ENCODE measurements around the gene ECSIT.

ECSIT gene

GRCh38 chr19:11482384-11483050 lies 46.4 kb downstream of the ECSIT start (continued):
- no peak for TF ChIP-seq POU6F1 (CRISPR knock-in tag; IDR thresholded peaks at IDR 0.05; ENCODE audit: borderline replicate concordance, low read depth)
- TF ChIP-seq ARNTL (CRISPR knock-in tag; IDR thresholded peaks at IDR 0.05; ENCODE audit: borderline replicate concordance, low read depth), result peak; percentile 98

GRCh38 chr19:11481534-11482383 lies 47.2 kb downstream of the ECSIT start:
- ATAC-seq, result peak; percentile 92

GRCh38 chr19:11480715-11481533 lies 48.0 kb downstream of the ECSIT start, which contains the start of gene ELAVL3:
TSS of gene ELAVL3 (minus strand) at chr19:11481046. CDS start at chr19:11480608, 438 bp downstream.
- peak; percentile 5; the same call in 1 of the 3 replicates for ATAC-seq
- no peak for TF ChIP-seq ESRRG (CRISPR knock-in tag; IDR thresholded peaks at IDR 0.05)
- TF ChIP-seq CSDC2 (CRISPR knock-in tag; IDR thresholded peaks at IDR 0.05), result no peak
- TF ChIP-seq ZFP30 (CRISPR knock-in tag; IDR thresholded peaks at IDR 0.05), result no peak
- no peak for TF ChIP-seq OSR1 (CRISPR knock-in tag; IDR thresholded peaks at IDR 0.05)
- TF ChIP-seq ZNF70 (CRISPR knock-in tag; IDR thresholded peaks at IDR 0.05), result no peak
- no peak for TF ChIP-seq GLIS3 (CRISPR knock-in tag; IDR thresholded peaks at IDR 0.05)
- no peak for TF ChIP-seq PATZ1 (CRISPR knock-in tag; IDR thresholded peaks at IDR 0.05; ENCODE audit: borderline replicate concordance)
- no peak for TF ChIP-seq RARB (CRISPR knock-in tag; IDR thresholded peaks at IDR 0.05)
- TF ChIP-seq POU6F1 (CRISPR knock-in tag; IDR thresholded peaks at IDR 0.05; ENCODE audit: borderline replicate concordance, low read depth), result no peak
- no peak for TF ChIP-seq ZC3H10 (CRISPR knock-in tag; IDR thresholded peaks at IDR 0.05)
- no peak for TF ChIP-seq ZNF565 (CRISPR knock-in tag; conservative IDR thresholded peaks at IDR 0.05; ENCODE audit: low read depth)
- no peak for TF ChIP-seq ZFP3 (CRISPR knock-in tag; IDR thresholded peaks at IDR 0.05)
- TF ChIP-seq CREB5 (CRISPR knock-in tag; IDR thresholded peaks at IDR 0.05; ENCODE audit: low read depth), result no peak

More at GRCh38 chr19:11481534-11482383, 47.2 kb downstream of the ECSIT start:
- no peak for TF ChIP-seq ZNF8 (CRISPR knock-in tag; IDR thresholded peaks at IDR 0.05)
- no peak for TF ChIP-seq ZC3H10 (CRISPR knock-in tag; IDR thresholded peaks at IDR 0.05)
- no peak for TF ChIP-seq CSDC2 (CRISPR knock-in tag; IDR thresholded peaks at IDR 0.05)
- TF ChIP-seq ZFP3 (CRISPR knock-in tag; IDR thresholded peaks at IDR 0.05), result no peak
- TF ChIP-seq TSHZ2 (CRISPR knock-in tag; IDR thresholded peaks at IDR 0.05), result no peak
- TF ChIP-seq GLIS3 (CRISPR knock-in tag; IDR thresholded peaks at IDR 0.05), result no peak
- no peak for TF ChIP-seq PPARA (CRISPR knock-in tag; IDR thresholded peaks at IDR 0.05; ENCODE audit: borderline replicate concordance)
- no peak for TF ChIP-seq POU6F1 (CRISPR knock-in tag; IDR thresholded peaks at IDR 0.05; ENCODE audit: borderline replicate concordance, low read depth)
- TF ChIP-seq BACH2 (CRISPR knock-in tag; IDR thresholded peaks at IDR 0.05; ENCODE audit: borderline replicate concordance), result no peak
- no peak for TF ChIP-seq RARB (CRISPR knock-in tag; IDR thresholded peaks at IDR 0.05)
- no peak for TF ChIP-seq TOX (CRISPR knock-in tag; IDR thresholded peaks at IDR 0.05; ENCODE audit: borderline replicate concordance)
- no peak for TF ChIP-seq TCF4 (CRISPR knock-in tag; IDR thresholded peaks at IDR 0.05; ENCODE audit: borderline replicate concordance)
- TF ChIP-seq ZNF70 (CRISPR knock-in tag; IDR thresholded peaks at IDR 0.05), result no peak
- no peak for TF ChIP-seq SNAI2 (CRISPR knock-in tag; IDR thresholded peaks at IDR 0.05)

All from SK-N-SH treated with all-trans-retinoic acid at 6 μM for 48 hours (cell line).